ENCODE measurements around the gene CIAO1.

Gene CIAO1

DNA sequence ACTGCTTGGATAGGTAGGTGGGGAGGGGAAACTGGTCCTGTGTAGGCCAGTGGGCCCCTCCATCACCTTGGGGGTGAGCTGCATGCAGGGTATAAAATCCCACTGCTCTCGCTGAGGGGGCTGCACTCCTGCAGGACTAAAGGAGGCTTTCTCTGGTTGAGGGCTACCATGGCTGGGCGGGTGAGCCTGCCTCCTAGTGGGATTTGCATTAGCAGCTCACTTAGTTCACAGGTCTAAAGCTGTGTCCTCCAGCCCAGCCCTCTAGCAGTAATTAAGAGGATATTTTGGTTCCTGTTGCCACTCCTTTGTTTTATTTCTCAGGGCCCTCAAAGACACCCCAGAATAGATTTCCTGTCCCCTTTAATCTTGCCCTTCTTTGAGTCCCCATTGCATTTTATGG, 24.8 kb upstream of the CIAO1 start:
- no peak overlapping the region for H3K4me3 ChIP-seq (replicated peaks; ENCODE audit: low read depth, low read length)
- no peak for DNase-seq (ENCODE audit: extremely low read depth, low read depth)
- TF ChIP-seq, protein P1, sequence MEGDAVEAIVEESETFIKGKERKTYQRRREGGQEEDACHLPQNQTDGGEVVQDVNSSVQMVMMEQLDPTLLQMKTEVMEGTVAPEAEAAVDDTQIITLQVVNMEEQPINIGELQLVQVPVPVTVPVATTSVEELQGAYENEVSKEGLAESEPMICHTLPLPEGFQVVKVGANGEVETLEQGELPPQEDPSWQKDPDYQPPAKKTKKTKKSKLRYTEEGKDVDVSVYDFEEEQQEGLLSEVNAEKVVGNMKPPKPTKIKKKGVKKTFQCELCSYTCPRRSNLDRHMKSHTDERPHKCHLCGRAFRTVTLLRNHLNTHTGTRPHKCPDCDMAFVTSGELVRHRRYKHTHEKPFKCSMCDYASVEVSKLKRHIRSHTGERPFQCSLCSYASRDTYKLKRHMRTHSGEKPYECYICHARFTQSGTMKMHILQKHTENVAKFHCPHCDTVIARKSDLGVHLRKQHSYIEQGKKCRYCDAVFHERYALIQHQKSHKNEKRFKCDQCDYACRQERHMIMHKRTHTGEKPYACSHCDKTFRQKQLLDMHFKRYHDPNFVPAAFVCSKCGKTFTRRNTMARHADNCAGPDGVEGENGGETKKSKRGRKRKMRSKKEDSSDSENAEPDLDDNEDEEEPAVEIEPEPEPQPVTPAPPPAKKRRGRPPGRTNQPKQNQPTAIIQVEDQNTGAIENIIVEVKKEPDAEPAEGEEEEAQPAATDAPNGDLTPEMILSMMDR (IDR thresholded peaks at IDR 0.05; ENCODE audit: low read depth, low read length, missing control alignments), result no peak

DNA sequence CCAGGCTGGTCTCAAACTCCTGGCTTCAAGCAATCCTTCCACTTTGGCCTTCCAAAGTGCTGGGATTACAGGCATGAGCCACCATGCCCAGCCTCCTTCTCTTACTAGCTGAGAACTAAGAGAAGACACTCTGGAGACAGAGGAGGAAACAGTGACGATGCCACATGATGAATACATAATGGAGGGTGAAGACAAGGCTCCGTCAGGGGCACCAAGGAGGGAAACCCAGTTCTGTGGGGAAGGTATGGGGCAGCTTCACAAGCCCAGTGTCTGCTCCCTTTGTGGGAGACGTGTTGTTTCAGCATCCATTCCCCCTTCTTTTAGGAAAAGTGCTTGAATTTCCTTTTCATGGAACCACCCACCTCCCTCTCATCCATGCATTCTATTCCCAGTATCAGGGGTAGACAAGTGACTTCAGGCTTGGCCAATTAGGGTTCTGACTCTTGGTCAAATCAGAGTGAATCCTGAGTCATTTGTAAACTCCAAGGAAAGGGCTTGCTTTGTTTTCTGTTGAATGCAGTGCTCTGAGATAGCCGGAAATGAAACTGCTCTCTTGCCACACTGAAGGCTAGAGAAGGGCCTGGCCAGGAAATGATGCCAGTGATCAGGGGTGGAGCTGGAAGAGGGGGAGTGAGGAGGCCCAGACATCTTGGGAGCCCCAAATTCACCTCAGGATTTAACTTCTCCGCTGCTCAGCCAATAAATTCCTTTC, 24.0 kb upstream of the CIAO1 start:
- TF ChIP-seq, protein P1 (IDR thresholded peaks at IDR 0.05; ENCODE audit: low read depth, low read length, missing control alignments), result no peak
- no peak for DNase-seq (ENCODE audit: extremely low read depth, low read depth)
- no peak overlapping the region for H3K4me3 ChIP-seq (replicated peaks; ENCODE audit: low read depth, low read length)

DNA sequence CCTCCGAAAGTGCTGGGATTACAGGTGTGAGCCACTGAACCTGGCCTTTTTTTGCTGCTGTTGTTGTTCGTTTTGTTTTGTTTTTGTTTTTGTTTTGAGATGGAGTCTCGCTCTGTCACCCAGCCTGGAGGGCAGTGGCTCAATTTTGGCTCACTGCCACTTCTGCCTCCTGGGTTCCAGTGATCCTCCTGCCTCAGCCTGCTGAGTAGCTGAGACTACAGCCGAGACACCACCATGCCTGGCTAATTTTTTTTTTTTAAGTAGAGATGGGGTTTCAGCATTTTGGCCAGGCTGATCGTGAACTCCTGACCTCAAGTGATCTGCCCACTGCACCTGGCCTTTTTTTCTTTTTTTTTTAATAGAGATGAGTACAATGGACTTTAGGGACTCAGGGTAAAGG, 22.2 kb upstream of the CIAO1 start:
- DNase-seq (ENCODE audit: extremely low read depth, low read depth), result no peak
- TF ChIP-seq, protein P1 (IDR thresholded peaks at IDR 0.05; ENCODE audit: low read depth, low read length, missing control alignments), result no peak
- H3K4me3 ChIP-seq (replicated peaks; ENCODE audit: low read depth, low read length), result no peak overlapping the region

DNA sequence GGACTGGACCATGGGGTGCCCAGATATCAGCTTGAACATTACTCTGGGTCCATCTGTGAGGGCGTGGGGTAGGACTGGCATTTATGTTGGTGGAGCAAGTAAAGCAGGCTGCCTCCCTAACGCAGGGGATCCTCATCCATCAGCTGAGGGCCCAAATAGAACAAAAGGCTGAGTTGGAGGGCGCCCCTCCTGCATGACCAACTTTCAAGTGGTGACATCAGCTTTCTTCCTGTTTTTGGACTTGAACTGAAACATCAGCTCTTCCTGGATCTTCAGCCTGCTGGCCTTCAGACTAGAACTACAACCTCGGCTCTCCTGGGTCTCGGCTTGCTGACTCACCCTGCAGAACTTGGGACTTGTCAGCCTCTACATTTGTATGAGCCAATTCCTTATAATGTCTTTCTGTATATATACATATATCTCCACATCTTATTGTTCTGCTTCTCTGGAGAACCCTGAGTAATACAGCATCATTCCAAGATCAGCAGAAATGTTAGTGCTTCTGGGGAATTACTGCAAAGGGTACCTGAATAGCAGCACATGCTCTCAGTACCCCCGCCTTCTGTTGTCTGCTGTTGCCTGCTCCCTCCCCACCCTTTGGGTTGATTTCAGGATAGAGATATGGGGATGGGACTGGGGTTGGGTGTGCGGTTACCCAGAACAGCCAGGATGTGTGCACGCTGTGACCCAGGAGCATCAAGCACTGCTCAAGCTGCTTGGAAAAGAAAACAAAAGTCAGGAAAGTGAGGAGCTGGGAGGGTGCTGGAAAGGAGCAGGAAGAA, 20.2 kb upstream of the CIAO1 start:
- no peak for DNase-seq (ENCODE audit: extremely low read depth, low read depth)
- TF ChIP-seq, protein P1 (IDR thresholded peaks at IDR 0.05; ENCODE audit: low read depth, low read length, missing control alignments), result no peak
- H3K4me3 ChIP-seq (replicated peaks; ENCODE audit: low read depth, low read length), result no peak overlapping the region

DNA sequence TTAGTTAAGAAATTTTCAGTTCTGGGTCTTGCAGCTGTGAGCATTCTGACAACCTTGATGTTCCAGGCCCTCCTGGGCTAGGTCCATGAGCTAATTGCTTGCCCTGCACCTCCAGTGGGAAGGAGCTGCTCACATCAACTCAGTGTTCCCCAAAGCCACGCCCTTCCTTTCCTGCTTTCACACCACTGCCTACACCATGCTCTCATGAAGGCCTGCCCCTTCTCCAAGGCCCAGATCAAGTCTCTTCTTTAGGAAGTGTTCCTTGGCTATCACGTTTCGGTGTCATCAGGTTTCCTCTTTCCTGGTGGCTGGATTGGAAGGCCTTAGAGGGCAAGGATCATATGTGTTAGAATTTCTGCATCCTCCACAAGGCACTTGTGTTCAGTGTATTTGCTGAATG, 19.0 kb upstream of the CIAO1 start:
- TF ChIP-seq, protein P1 (IDR thresholded peaks at IDR 0.05; ENCODE audit: low read depth, low read length, missing control alignments), result no peak
- no peak overlapping the region for H3K4me3 ChIP-seq (replicated peaks; ENCODE audit: low read depth, low read length)
- DNase-seq (ENCODE audit: extremely low read depth, low read depth), result no peak

DNA sequence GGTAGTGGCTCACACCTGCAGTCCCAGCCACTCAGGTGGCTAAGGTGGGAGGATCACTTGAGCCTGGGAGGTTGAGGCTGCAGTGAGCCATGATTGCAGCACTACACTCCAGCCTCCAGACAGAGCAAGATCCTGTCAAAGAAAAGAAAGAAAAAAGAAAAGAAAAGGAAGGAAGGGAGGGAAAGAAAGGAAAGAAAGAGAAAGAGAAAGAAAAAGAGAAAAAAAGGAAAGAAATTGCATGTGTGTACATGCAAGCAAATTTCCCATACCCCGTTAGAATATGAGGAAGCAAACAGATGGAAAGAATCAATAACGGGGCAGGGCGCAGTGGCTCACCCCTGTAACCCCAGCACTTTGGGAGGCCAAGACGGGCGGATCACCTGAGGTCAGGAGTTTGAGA, 18.1 kb upstream of the CIAO1 start:
- TF ChIP-seq, protein P1 (IDR thresholded peaks at IDR 0.05; ENCODE audit: low read depth, low read length, missing control alignments), result no peak
- DNase-seq (ENCODE audit: extremely low read depth, low read depth), result no peak
- H3K4me3 ChIP-seq (replicated peaks; ENCODE audit: low read depth, low read length), result no peak overlapping the region

All from HFF-Myc (cell line).